Breast epithelium (tissue), 3 donors: ENCODE measurements around the gene SPATA21.

ENCODE experiments used
- POLR2A ChIP-seq: fragments of 450-650 bp; IDR thresholded peaks from one replicate; pipeline ENCODE4 v1.6.1; 2016; ENCODE audit warnings: antibody characterized with exemption, mild to moderate bottlenecking, moderate library complexity
- TF ChIP-seq, protein P1 (sequence below), 3 donors: fragments of 450-650 bp; IDR thresholded peaks; one replicate each; pipeline ENCODE4 v1.5.1; 2016 to 2017; ENCODE audit warnings: antibody characterized with exemption in 3 of 3, mild to moderate bottlenecking in 3 of 3, moderate library complexity in 3 of 3

DNA sequence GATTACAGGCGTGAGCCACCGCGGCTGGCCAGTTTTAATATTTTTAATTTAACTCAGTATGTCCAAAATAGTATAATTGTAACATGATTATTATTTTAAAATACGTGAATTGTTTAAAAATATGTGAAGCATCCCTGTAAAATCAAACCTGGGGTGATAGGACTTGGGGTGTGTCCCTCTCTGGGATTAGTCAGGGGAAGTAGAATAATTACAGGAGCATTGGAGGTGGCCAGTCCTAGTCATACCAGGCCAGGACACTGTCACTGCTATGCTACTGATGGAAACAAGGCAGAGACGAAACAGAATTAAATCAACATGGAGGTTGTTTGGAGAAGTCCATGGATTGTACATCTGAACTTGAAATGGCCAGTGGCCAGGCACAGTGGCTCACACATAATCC lies 53.3 kb downstream of the SPATA21 start:
- TF ChIP-seq, protein P1, sequence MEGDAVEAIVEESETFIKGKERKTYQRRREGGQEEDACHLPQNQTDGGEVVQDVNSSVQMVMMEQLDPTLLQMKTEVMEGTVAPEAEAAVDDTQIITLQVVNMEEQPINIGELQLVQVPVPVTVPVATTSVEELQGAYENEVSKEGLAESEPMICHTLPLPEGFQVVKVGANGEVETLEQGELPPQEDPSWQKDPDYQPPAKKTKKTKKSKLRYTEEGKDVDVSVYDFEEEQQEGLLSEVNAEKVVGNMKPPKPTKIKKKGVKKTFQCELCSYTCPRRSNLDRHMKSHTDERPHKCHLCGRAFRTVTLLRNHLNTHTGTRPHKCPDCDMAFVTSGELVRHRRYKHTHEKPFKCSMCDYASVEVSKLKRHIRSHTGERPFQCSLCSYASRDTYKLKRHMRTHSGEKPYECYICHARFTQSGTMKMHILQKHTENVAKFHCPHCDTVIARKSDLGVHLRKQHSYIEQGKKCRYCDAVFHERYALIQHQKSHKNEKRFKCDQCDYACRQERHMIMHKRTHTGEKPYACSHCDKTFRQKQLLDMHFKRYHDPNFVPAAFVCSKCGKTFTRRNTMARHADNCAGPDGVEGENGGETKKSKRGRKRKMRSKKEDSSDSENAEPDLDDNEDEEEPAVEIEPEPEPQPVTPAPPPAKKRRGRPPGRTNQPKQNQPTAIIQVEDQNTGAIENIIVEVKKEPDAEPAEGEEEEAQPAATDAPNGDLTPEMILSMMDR (IDR thresholded peaks at IDR 0.05), result no peak
- no peak for TF ChIP-seq POLR2A
